Measurements from ENCODE around the gene MBP.

MBP gene

DNA sequence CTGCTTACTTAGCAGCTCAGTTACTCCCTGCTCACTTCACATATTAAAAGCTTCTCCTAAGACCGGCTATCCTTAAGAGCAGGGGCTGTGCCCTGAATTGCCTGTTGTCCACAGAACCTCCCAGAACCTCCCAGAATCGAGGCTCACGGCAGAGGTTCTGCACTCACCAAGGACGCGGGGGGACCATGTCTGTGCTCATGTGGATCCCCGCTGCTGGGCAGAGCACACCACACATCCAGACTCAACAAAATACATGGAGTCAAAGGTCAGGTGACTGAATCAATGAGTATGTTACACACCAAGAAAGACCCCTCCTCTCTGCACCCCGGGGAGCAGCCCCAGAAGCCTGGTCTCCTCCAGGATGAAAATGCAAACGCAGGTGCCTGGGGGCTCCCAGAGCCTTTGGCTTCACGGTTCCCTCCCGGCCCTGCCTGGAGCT is 149.0 kb downstream of the MBP start:
- TF ChIP-seq TAF1 (IDR thresholded peaks at IDR 0.05; ENCODE audit: borderline replicate concordance, insufficient read depth, low read length) (no peak), REST (IDR thresholded peaks at IDR 0.05; ENCODE audit: insufficient read depth in 1 of 2, low read depth in 2 of 2, low read length in 2 of 2) (no peak), FOXP2 (optimal IDR thresholded peaks at IDR 0.05; ENCODE audit: borderline replicate concordance, extremely low read depth, extremely low read length, insufficient read depth) (no peak), POLR2AphosphoS5 (IDR thresholded peaks at IDR 0.05; ENCODE audit: low read depth, low read length) (no peak), SIN3A (IDR thresholded peaks at IDR 0.05; ENCODE audit: borderline replicate concordance, insufficient read depth, low read length) (no peak)

DNA sequence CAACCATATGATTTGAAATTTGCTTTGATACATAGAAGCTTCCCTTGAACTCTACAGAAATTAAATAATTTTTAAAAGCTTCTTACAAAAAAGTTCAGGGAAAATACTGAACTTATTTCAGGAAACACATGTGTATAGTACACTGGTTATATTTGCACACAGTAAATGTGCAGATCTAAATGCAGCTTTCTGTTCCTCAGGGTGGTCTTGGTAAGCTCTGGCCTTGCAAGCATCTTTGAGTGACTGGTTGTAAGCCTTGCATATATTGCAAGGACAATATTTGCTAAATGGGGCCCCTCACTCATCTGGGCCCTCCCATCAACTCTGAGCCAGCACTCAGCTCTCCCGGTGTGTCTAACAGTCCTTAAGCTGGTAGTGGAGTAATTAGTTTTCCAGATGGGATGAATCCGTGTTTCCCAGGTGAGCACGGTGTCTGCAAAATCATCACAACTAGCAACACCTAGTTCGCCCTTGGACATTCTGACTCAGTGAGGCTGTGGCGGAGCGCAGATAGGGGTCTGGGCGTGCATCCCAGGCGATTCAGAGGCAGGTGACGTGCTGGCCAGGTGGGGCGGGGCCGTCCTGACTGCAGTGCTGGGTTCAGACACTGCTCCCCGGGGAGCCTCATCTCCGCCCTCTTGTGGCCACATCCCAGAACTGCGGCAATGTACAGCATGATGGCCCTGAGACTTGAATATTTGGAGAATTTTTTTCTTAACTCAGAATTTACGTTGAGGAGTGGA is 149.6 kb downstream of the MBP start:
- TF ChIP-seq SIN3A (IDR thresholded peaks at IDR 0.05; ENCODE audit: borderline replicate concordance, insufficient read depth, low read length) = no peak
- TF ChIP-seq FOXP2 (optimal IDR thresholded peaks at IDR 0.05; ENCODE audit: borderline replicate concordance, extremely low read depth, extremely low read length, insufficient read depth) = peak; percentile 20

- TF ChIP-seq TAF1 (IDR thresholded peaks at IDR 0.05; ENCODE audit: borderline replicate concordance, insufficient read depth, low read length) = no peak
- TF ChIP-seq FOXP2 (optimal IDR thresholded peaks at IDR 0.05; ENCODE audit: borderline replicate concordance, extremely low read depth, extremely low read length, insufficient read depth) = no peak
- no peak for TF ChIP-seq POLR2AphosphoS5 (IDR thresholded peaks at IDR 0.05; ENCODE audit: low read depth, low read length)
- no peak for TF ChIP-seq REST (IDR thresholded peaks at IDR 0.05; ENCODE audit: insufficient read depth in 1 of 2, low read depth in 2 of 2, low read length in 2 of 2)
- no peak for TF ChIP-seq SIN3A (IDR thresholded peaks at IDR 0.05; ENCODE audit: borderline replicate concordance, insufficient read depth, low read length)
These were observed 150.5 kb downstream of the MBP start for GRCh38 chr18:76982038-76982437.

- TF ChIP-seq FOXP2 (optimal IDR thresholded peaks at IDR 0.05; ENCODE audit: borderline replicate concordance, extremely low read depth, extremely low read length, insufficient read depth) = no peak
These were observed 151.1 kb downstream of the MBP start for GRCh38 chr18:76981396-76981968.

GRCh38 chr18:76980663-76981395 is 151.8 kb downstream of the MBP start:
- TF ChIP-seq TAF1 (IDR thresholded peaks at IDR 0.05; ENCODE audit: borderline replicate concordance, insufficient read depth, low read length) = no peak
- no peak for TF ChIP-seq SIN3A (IDR thresholded peaks at IDR 0.05; ENCODE audit: borderline replicate concordance, insufficient read depth, low read length)

DNA sequence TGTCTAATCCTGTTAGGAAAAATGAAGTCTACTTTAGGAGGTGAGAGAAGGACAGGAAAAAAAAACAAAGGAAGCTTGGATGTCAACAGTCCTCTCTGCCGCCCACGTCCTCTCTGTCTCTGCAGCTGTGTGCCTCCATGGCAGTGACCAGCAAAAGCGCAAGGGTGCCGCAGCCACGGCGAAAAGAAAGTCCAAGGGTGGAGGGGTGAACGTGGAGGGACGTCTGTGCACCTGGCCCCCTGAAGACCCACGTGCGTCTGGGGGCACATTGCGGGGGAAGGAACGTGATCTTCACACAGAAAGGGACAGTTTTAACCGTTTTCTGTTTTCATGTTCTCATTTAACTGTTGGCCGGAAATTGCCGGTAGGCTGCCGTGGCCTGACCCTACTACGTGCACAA is 152.7 kb downstream of the MBP start:
- TF ChIP-seq TAF1 (IDR thresholded peaks at IDR 0.05; ENCODE audit: borderline replicate concordance, insufficient read depth, low read length) = no peak
- no peak for TF ChIP-seq REST (IDR thresholded peaks at IDR 0.05; ENCODE audit: insufficient read depth in 1 of 2, low read depth in 2 of 2, low read length in 2 of 2)
- TF ChIP-seq FOXP2 (optimal IDR thresholded peaks at IDR 0.05; ENCODE audit: borderline replicate concordance, extremely low read depth, extremely low read length, insufficient read depth) = no peak
- no peak for TF ChIP-seq POLR2AphosphoS5 (IDR thresholded peaks at IDR 0.05; ENCODE audit: low read depth, low read length)
- TF ChIP-seq SIN3A (IDR thresholded peaks at IDR 0.05; ENCODE audit: borderline replicate concordance, insufficient read depth, low read length) = no peak

Data from PFSK-1 (cell line).